SH-SY5Y (cell line): ENCODE results near the gene TTLL9.

Experiments used
- GATA2 ChIP-seq: IDR thresholded peaks from 2 replicates; pipeline ENCODE4 v1.6.1; 2011; ENCODE audit warnings: mild to moderate bottlenecking, low read depth, low read length
- GATA3 ChIP-seq: IDR thresholded peaks from 2 replicates; pipeline ENCODE4 v1.6.1; 2011; ENCODE audit warnings: low read depth, mild to moderate bottlenecking, low read length, moderate library complexity

- TF ChIP-seq GATA2 (no peak), GATA3 (no peak)
These were observed 109.4 kb downstream of the TTLL9 start for GRCh38 chr20:31979713-31980426.
